ENCODE measurements around the gene SPOCK2.

Gene SPOCK2

GRCh38 chr10:72014197-72014596 is 74.2 kb downstream of the SPOCK2 start:
- Histone ChIP-seq H3K27ac (ENCODE audit: low read depth, low read length) (no peak overlapping the region), H3K4me1 (ENCODE audit: control insufficient read depth, low read depth, low read length) (no peaks in the 10 kb centered on the region)

GRCh38 chr10:72013202-72013945 is 75.0 kb downstream of the SPOCK2 start:
- no CpG with 5 or more reads among the region's 13 CpGs for WGBS (ENCODE audit: extremely low coverage, insufficient coverage, low lambda C conversion rate)
- DNase-seq = no peak
- Histone ChIP-seq H4K8ac (ENCODE audit: low read depth, low read length) (no peak overlapping the region), H3K27ac (ENCODE audit: low read depth, low read length) (no peak overlapping the region), H3K36me3 (ENCODE audit: control insufficient read depth, insufficient read depth, low read length) (no peaks in the 10 kb centered on the region), H3K79me1 (ENCODE audit: low read length) (no peaks in the 10 kb centered on the region), H3K79me2 (ENCODE audit: control insufficient read depth, insufficient read depth, low read length) (no peaks in the 10 kb centered on the region), H3K56ac (ENCODE audit: low read length) (no peak overlapping the region), H2BK5ac (ENCODE audit: low read length) (no peak overlapping the region), H3K18ac (ENCODE audit: low read length) (no peak overlapping the region), H2AK5ac (ENCODE audit: low read length) (no peak overlapping the region), H2BK15ac (replicated peaks; ENCODE audit: low read depth) (no peak overlapping the region), H3K4ac (ENCODE audit: low read depth, low read length) (no peak overlapping the region), H3K27me3 (ENCODE audit: insufficient read depth, low read length, poor library complexity) (no peaks in the 10 kb centered on the region), H2BK120ac (ENCODE audit: low read depth, low read length) (no peak overlapping the region), H3K9ac (ENCODE audit: low read length) (no peak overlapping the region), H4K5ac (ENCODE audit: low read length) (no peak overlapping the region), H3K4me2 (ENCODE audit: low read length) (no peak overlapping the region), H3K4me3 (ENCODE audit: low read length) (no peak overlapping the region), H3K4me1 (ENCODE audit: control insufficient read depth, low read depth, low read length) (no peaks in the 10 kb centered on the region), H3K23ac (ENCODE audit: low read length) (no peak overlapping the region)

More at GRCh38 chr10:72014197-72014596, 74.2 kb downstream of the SPOCK2 start:
- no peak overlapping the region for H2BK15ac ChIP-seq (replicated peaks; ENCODE audit: low read depth)
- H3K4me3 ChIP-seq (ENCODE audit: low read length) = no peak overlapping the region
- DNase-seq = no peak
- no CpG with 5 or more reads among the region's 2 CpGs for WGBS (ENCODE audit: extremely low coverage, insufficient coverage, low lambda C conversion rate)
- H3K4me2 ChIP-seq (ENCODE audit: low read length) = no peak overlapping the region
- H2AK5ac ChIP-seq (ENCODE audit: low read length) = no peak overlapping the region
- no peak overlapping the region for H3K4ac ChIP-seq (ENCODE audit: low read depth, low read length)
- H3K18ac ChIP-seq (ENCODE audit: low read length) = no peak overlapping the region
- H2BK5ac ChIP-seq (ENCODE audit: low read length) = no peak overlapping the region
- no peak overlapping the region for H3K23ac ChIP-seq (ENCODE audit: low read length)
- H3K9ac ChIP-seq (ENCODE audit: low read length) = no peak overlapping the region
- no peaks in the 10 kb centered on the region for H3K79me1 ChIP-seq (ENCODE audit: low read length)
- no peak overlapping the region for H3K56ac ChIP-seq (ENCODE audit: low read length)
- H3K27me3 ChIP-seq (ENCODE audit: insufficient read depth, low read length, poor library complexity) = no peaks in the 10 kb centered on the region
- H3K79me2 ChIP-seq (ENCODE audit: control insufficient read depth, insufficient read depth, low read length) = no peaks in the 10 kb centered on the region
- H4K8ac ChIP-seq (ENCODE audit: low read depth, low read length) = no peak overlapping the region
- H2BK120ac ChIP-seq (ENCODE audit: low read depth, low read length) = no peak overlapping the region
- no peak overlapping the region for H4K5ac ChIP-seq (ENCODE audit: low read length)
- no peaks in the 10 kb centered on the region for H3K36me3 ChIP-seq (ENCODE audit: control insufficient read depth, insufficient read depth, low read length)

GRCh38 chr10:72012796-72013195 is 75.6 kb downstream of the SPOCK2 start:
- no peak overlapping the region for H3K4me2 ChIP-seq (ENCODE audit: low read length)
- no peak for DNase-seq
- H3K79me2 ChIP-seq (ENCODE audit: control insufficient read depth, insufficient read depth, low read length) = no peaks in the 10 kb centered on the region
- H2BK5ac ChIP-seq (ENCODE audit: low read length) = no peak overlapping the region
- H3K27ac ChIP-seq (ENCODE audit: low read depth, low read length) = no peak overlapping the region
- no peak overlapping the region for H3K18ac ChIP-seq (ENCODE audit: low read length)
- no peak overlapping the region for H4K8ac ChIP-seq (ENCODE audit: low read depth, low read length)
- H3K79me1 ChIP-seq (ENCODE audit: low read length) = no peaks in the 10 kb centered on the region
- H3K4me1 ChIP-seq (ENCODE audit: control insufficient read depth, low read depth, low read length) = no peaks in the 10 kb centered on the region
- H2BK120ac ChIP-seq (ENCODE audit: low read depth, low read length) = no peak overlapping the region
- H2BK15ac ChIP-seq (replicated peaks; ENCODE audit: low read depth) = no peak overlapping the region
- H3K56ac ChIP-seq (ENCODE audit: low read length) = no peak overlapping the region
- H2AK5ac ChIP-seq (ENCODE audit: low read length) = no peak overlapping the region
- no peak overlapping the region for H3K4ac ChIP-seq (ENCODE audit: low read depth, low read length)
- H4K5ac ChIP-seq (ENCODE audit: low read length) = no peak overlapping the region
- no peaks in the 10 kb centered on the region for H3K36me3 ChIP-seq (ENCODE audit: control insufficient read depth, insufficient read depth, low read length)
- H3K27me3 ChIP-seq (ENCODE audit: insufficient read depth, low read length, poor library complexity) = no peaks in the 10 kb centered on the region
- no peak overlapping the region for H3K9ac ChIP-seq (ENCODE audit: low read length)
- H3K4me3 ChIP-seq (ENCODE audit: low read length) = no peak overlapping the region
- WGBS (ENCODE audit: extremely low coverage, insufficient coverage, low lambda C conversion rate) = no CpG with 5 or more reads among the region's 7 CpGs
- H3K23ac ChIP-seq (ENCODE audit: low read length) = no peak overlapping the region

DNA sequence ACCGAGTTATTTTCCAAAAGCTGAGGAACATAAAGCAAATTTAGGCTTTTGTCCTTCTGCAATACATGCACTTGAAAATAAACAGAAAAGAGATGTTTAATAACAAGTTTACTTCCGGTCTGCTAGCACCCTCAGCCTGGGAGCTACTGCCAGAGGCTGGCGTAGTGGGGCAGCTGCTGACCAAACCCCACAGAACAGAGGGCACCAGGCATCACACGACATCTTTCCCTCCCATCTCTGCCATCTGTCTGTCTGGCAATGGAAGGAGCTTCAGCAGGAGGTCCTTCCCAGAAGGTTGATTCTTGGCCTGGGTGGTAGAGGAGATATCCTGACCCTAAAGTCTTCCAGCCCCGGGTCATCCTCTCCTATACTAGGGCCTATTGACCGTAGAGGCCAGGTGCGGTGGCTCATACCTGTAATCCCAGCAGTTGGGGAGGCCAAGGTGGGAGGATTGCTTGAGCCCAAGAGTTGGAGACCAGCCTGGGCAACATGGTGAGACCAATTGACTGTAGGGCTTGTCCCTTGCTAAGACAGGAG is 76.3 kb downstream of the SPOCK2 start:
- H2BK5ac ChIP-seq (ENCODE audit: low read length) = no peak overlapping the region
- H3K79me1 ChIP-seq (ENCODE audit: low read length) = no peaks in the 10 kb centered on the region
- no peak overlapping the region for H4K5ac ChIP-seq (ENCODE audit: low read length)
- no peak overlapping the region for H3K23ac ChIP-seq (ENCODE audit: low read length)
- H3K4me2 ChIP-seq (ENCODE audit: low read length) = no peak overlapping the region
- no peak for DNase-seq
- no peak overlapping the region for H3K56ac ChIP-seq (ENCODE audit: low read length)
- H3K4ac ChIP-seq (ENCODE audit: low read depth, low read length) = no peak overlapping the region
- no peak overlapping the region for H4K8ac ChIP-seq (ENCODE audit: low read depth, low read length)
- no peak overlapping the region for H2BK120ac ChIP-seq (ENCODE audit: low read depth, low read length)
- H3K79me2 ChIP-seq (ENCODE audit: control insufficient read depth, insufficient read depth, low read length) = no peaks in the 10 kb centered on the region
- H3K9ac ChIP-seq (ENCODE audit: low read length) = no peak overlapping the region
- no peak overlapping the region for H3K18ac ChIP-seq (ENCODE audit: low read length)
- no peaks in the 10 kb centered on the region for H3K36me3 ChIP-seq (ENCODE audit: control insufficient read depth, insufficient read depth, low read length)
- WGBS (ENCODE audit: extremely low coverage, insufficient coverage, low lambda C conversion rate) = no CpG with 5 or more reads among the region's 7 CpGs
- H3K27ac ChIP-seq (ENCODE audit: low read depth, low read length) = no peak overlapping the region
- H3K4me1 ChIP-seq (ENCODE audit: control insufficient read depth, low read depth, low read length) = no peaks in the 10 kb centered on the region
- no peaks in the 10 kb centered on the region for H3K27me3 ChIP-seq (ENCODE audit: insufficient read depth, low read length, poor library complexity)
- H2AK5ac ChIP-seq (ENCODE audit: low read length) = no peak overlapping the region
- no peak overlapping the region for H3K4me3 ChIP-seq (ENCODE audit: low read length)
- H2BK15ac ChIP-seq (replicated peaks; ENCODE audit: low read depth) = no peak overlapping the region

DNA sequence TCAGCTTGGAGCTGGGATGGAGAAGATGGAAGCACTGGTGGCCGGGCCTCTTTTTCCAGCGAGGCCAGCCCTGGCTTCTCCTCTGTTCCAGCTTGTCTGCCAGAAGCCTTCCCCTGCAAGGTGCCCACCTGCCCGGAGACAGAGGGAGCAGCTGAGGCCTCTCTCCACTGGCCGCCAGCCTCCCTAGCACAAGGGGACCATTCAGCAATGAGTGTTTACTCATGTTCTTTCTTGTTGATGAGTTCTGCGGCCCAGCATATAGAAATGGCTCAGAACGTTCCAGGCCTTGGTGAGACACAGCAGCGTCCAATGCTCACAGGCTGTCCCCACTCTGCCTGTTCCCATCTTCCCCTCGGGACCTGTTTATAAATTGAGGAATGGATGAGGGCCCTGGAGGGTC is 76.9 kb downstream of the SPOCK2 start:
- no peaks in the 10 kb centered on the region for H3K36me3 ChIP-seq (ENCODE audit: control insufficient read depth, insufficient read depth, low read length)
- no peak overlapping the region for H2AK5ac ChIP-seq (ENCODE audit: low read length)
- no peak overlapping the region for H3K27ac ChIP-seq (ENCODE audit: low read depth, low read length)
- H3K56ac ChIP-seq (ENCODE audit: low read length) = no peak overlapping the region
- no peaks in the 10 kb centered on the region for H3K79me2 ChIP-seq (ENCODE audit: control insufficient read depth, insufficient read depth, low read length)
- H2BK120ac ChIP-seq (ENCODE audit: low read depth, low read length) = no peak overlapping the region
- no peaks in the 10 kb centered on the region for H3K27me3 ChIP-seq (ENCODE audit: insufficient read depth, low read length, poor library complexity)
- H3K79me1 ChIP-seq (ENCODE audit: low read length) = no peaks in the 10 kb centered on the region
- no peak overlapping the region for H2BK15ac ChIP-seq (replicated peaks; ENCODE audit: low read depth)
- H3K23ac ChIP-seq (ENCODE audit: low read length) = no peak overlapping the region
- H3K4ac ChIP-seq (ENCODE audit: low read depth, low read length) = no peak overlapping the region
- no peak overlapping the region for H3K4me2 ChIP-seq (ENCODE audit: low read length)
- no CpG with 5 or more reads among the region's 8 CpGs for WGBS (ENCODE audit: extremely low coverage, insufficient coverage, low lambda C conversion rate)
- H4K8ac ChIP-seq (ENCODE audit: low read depth, low read length) = no peak overlapping the region
- no peak for DNase-seq
- no peak overlapping the region for H2BK5ac ChIP-seq (ENCODE audit: low read length)
- no peak overlapping the region for H4K5ac ChIP-seq (ENCODE audit: low read length)
- H3K4me3 ChIP-seq (ENCODE audit: low read length) = no peak overlapping the region
- H3K4me1 ChIP-seq (ENCODE audit: control insufficient read depth, low read depth, low read length) = no peaks in the 10 kb centered on the region
- H3K9ac ChIP-seq (ENCODE audit: low read length) = no peak overlapping the region
- no peak overlapping the region for H3K18ac ChIP-seq (ENCODE audit: low read length)

DNA sequence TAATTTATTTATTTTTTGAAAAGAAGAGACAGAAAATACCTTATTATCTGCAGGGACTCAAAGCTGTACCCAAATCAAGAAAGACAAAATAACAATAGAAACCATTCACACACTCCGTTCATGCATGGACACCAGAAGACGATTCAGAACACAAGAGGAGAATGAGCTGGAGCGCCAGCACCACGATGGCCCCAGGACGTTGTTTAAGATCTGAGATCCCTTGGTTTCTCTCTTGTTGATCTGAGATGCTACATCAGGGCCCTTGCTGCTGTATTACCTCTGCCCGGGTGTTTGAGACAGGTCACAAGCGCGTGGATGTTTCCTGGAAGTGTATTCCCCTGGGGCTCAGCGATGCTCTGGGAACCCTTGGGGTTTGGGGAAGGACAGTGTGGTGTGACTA is 77.3 kb downstream of the SPOCK2 start:
- Histone ChIP-seq H3K4me2 (ENCODE audit: low read length) (no peak overlapping the region), H2BK15ac (replicated peaks; ENCODE audit: low read depth) (no peak overlapping the region), H3K56ac (ENCODE audit: low read length) (no peak overlapping the region), H3K36me3 (ENCODE audit: control insufficient read depth, insufficient read depth, low read length) (no peaks in the 10 kb centered on the region), H4K5ac (ENCODE audit: low read length) (no peak overlapping the region), H3K4me3 (ENCODE audit: low read length) (no peak overlapping the region), H2BK120ac (ENCODE audit: low read depth, low read length) (no peak overlapping the region), H2AK5ac (ENCODE audit: low read length) (no peak overlapping the region), H4K8ac (ENCODE audit: low read depth, low read length) (no peak overlapping the region), H3K79me2 (ENCODE audit: control insufficient read depth, insufficient read depth, low read length) (no peaks in the 10 kb centered on the region), H3K18ac (ENCODE audit: low read length) (no peak overlapping the region), H3K9ac (ENCODE audit: low read length) (no peak overlapping the region), H2BK5ac (ENCODE audit: low read length) (no peak overlapping the region), H3K27me3 (ENCODE audit: insufficient read depth, low read length, poor library complexity) (no peaks in the 10 kb centered on the region), H3K4me1 (ENCODE audit: control insufficient read depth, low read depth, low read length) (no peaks in the 10 kb centered on the region), H3K23ac (ENCODE audit: low read length) (no peak overlapping the region), H3K79me1 (ENCODE audit: low read length) (no peaks in the 10 kb centered on the region), H3K4ac (ENCODE audit: low read depth, low read length) (no peak overlapping the region), H3K27ac (ENCODE audit: low read depth, low read length) (no peak overlapping the region)
- no CpG with 5 or more reads among the region's 9 CpGs for WGBS (ENCODE audit: extremely low coverage, insufficient coverage, low lambda C conversion rate)
- no peak for DNase-seq

All from mesendoderm (in vitro differentiated cells).